Measurements from ENCODE around the gene PDE3B.

The PDE3B gene

DNA sequence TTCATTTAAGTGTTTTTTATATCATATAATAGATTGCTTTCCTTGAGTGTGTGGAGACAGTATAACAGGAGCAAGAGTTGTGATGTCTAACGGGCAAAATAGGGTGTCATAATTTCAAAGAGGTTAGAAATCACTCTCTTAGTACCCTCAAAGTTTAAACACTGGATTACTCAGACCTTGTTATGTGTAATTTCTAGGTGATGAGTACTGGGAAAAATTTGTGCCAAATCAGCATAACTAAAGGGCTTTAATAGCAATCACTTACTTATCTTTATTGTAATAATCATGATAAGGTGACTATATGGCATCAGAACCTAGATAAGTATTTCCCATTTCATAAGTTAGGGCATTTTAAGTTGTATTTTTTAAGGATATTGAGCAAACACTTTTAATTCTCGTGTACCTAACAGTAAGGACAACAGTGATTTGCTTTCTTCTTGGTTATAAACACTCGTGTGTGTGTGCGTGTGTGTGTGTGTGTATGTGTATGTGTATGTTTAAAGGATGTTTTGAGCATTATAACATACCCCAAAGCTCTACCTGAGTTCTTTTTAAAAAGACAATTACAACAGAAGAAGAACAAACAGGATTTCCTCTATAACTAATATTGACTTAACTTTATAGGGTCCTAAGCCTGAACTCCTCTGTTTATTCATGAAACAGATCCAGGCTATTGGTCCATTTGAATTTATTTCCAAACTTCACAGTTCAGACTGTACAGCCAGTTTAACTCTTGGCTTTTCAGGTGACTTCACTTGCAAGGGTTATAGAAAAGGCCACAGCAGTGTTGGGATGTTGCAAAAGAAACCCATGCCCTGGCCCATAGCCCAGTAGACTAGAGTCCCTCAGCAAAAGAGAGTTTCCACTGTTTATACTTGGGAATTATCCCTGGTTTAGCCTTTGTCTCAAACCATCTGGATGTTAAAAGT is 23.7 kb upstream of the PDE3B start:
- no peaks in the 10 kb centered on the region for H3K9me3 ChIP-seq (ENCODE audit: control insufficient read depth, low read length)
- TF ChIP-seq, protein P1, sequence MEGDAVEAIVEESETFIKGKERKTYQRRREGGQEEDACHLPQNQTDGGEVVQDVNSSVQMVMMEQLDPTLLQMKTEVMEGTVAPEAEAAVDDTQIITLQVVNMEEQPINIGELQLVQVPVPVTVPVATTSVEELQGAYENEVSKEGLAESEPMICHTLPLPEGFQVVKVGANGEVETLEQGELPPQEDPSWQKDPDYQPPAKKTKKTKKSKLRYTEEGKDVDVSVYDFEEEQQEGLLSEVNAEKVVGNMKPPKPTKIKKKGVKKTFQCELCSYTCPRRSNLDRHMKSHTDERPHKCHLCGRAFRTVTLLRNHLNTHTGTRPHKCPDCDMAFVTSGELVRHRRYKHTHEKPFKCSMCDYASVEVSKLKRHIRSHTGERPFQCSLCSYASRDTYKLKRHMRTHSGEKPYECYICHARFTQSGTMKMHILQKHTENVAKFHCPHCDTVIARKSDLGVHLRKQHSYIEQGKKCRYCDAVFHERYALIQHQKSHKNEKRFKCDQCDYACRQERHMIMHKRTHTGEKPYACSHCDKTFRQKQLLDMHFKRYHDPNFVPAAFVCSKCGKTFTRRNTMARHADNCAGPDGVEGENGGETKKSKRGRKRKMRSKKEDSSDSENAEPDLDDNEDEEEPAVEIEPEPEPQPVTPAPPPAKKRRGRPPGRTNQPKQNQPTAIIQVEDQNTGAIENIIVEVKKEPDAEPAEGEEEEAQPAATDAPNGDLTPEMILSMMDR (IDR thresholded peaks at IDR 0.05): no peak
- no peak overlapping the region for H3K27ac ChIP-seq
- no peaks in the 10 kb centered on the region for H3K4me1 ChIP-seq
- H2AFZ ChIP-seq: no peak overlapping the region
- no peaks in the 10 kb centered on the region for H3K79me2 ChIP-seq
- no peaks in the 10 kb centered on the region for H3K36me3 ChIP-seq (ENCODE audit: control insufficient read depth, insufficient read depth, low read length)
- no peak overlapping the region for H3K4me3 ChIP-seq (ENCODE audit: low read depth, low read length)
- H3K4me2 ChIP-seq (ENCODE audit: low read length): no peak overlapping the region
- no peak overlapping the region for H3K9ac ChIP-seq
- H3K27me3 ChIP-seq (ENCODE audit: control insufficient read depth, insufficient read depth, low read length): no peaks in the 10 kb centered on the region

DNA sequence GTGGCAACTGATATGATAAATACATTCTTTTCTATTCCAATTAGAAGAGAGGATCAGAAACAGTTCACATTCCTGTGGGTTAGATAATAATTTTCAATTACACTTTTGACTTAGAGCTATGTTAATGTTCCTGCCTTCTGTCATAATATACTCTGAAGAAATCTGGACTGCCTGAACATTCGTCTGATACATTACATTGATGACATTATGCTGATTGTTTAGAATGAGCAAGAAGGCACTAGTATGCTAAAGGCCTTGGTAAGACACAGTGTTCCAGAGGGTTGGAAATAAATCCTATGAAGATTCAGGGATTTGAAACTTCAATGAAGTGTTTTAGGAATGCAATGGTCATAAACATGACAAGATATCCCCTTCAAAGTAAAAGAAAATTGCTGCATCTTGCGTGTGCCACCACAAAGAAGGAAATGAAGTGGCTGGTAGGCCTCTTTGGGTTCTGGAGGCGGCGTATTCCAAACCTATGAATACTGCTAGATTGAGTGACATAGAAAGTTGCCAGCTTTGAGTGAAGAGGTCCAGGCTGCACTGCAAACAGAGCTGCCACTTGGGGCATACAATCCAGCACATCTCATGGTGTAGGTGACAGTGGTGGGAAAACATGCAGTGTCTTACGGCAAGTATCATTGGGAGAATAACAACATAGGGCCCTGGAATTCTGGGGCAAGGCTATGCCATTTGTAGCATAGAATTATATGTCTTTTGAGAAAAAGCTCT is 21.2 kb upstream of the PDE3B start:
- Histone ChIP-seq H2AFZ (no peak overlapping the region), H3K4me2 (ENCODE audit: low read length) (no peak overlapping the region), H3K27ac (no peak overlapping the region), H3K79me2 (no peaks in the 10 kb centered on the region), H3K4me1 (no peaks in the 10 kb centered on the region), H3K36me3 (ENCODE audit: control insufficient read depth, insufficient read depth, low read length) (no peaks in the 10 kb centered on the region), H3K9ac (no peak overlapping the region), H3K9me3 (ENCODE audit: control insufficient read depth, low read length) (no peaks in the 10 kb centered on the region), H3K27me3 (ENCODE audit: control insufficient read depth, insufficient read depth, low read length) (no peaks in the 10 kb centered on the region), H3K4me3 (ENCODE audit: low read depth, low read length) (no peak overlapping the region)
- TF ChIP-seq, protein P1 (IDR thresholded peaks at IDR 0.05): no peak

GRCh38 chr11:14623036-14623435 is 20.6 kb upstream of the PDE3B start:
- Histone ChIP-seq H3K36me3 (ENCODE audit: control insufficient read depth, insufficient read depth, low read length) (no peaks in the 10 kb centered on the region), H3K4me2 (ENCODE audit: low read length) (no peak overlapping the region), H3K9me3 (ENCODE audit: control insufficient read depth, low read length) (no peaks in the 10 kb centered on the region), H3K9ac (no peak overlapping the region), H3K27me3 (ENCODE audit: control insufficient read depth, insufficient read depth, low read length) (no peaks in the 10 kb centered on the region), H3K79me2 (no peaks in the 10 kb centered on the region), H2AFZ (no peak overlapping the region), H3K27ac (no peak overlapping the region), H3K4me3 (ENCODE audit: low read depth, low read length) (no peak overlapping the region), H3K4me1 (no peaks in the 10 kb centered on the region)
- TF ChIP-seq, protein P1 (IDR thresholded peaks at IDR 0.05): no peak

DNA sequence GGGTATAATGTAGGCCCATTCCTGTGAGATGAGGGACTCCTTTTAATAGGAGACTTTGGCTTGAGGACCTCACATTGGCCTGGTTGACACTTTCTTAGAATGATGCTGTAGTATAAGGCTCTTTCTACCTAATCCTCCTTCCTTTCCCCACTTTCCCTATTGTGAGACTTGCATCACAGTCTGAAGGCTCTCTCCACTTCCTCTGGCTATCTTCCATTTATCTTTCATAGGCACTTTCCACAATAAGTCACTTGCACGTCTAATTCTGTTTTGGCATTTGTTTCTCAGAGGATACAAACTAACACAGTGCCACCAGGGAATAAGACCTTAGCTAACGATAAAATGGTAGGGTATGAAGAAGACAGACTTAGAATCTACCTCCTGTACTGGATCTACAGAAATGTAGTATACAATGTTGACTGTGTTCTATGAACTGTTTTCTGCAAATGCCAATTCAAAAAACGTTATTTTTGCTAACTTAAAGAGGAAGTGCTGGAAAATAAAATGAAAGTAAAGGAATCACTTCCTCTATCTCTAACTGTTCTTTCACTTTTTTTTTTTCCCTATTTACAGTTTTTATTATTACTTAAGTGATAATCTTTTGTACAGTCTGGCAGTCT is 17.9 kb upstream of the PDE3B start:
- Histone ChIP-seq H3K27me3 (ENCODE audit: control insufficient read depth, insufficient read depth, low read length) (no peaks in the 10 kb centered on the region), H3K79me2 (no peaks in the 10 kb centered on the region), H3K27ac (no peak overlapping the region), H3K4me1 (no peaks in the 10 kb centered on the region), H3K4me3 (ENCODE audit: low read depth, low read length) (no peak overlapping the region), H3K9me3 (ENCODE audit: control insufficient read depth, low read length) (no peaks in the 10 kb centered on the region), H3K36me3 (ENCODE audit: control insufficient read depth, insufficient read depth, low read length) (no peaks in the 10 kb centered on the region), H3K4me2 (ENCODE audit: low read length) (no peak overlapping the region), H3K9ac (no peak overlapping the region), H2AFZ (no peak overlapping the region)
- TF ChIP-seq, protein P1 (IDR thresholded peaks at IDR 0.05): no peak
